ENCODE measurements around the gene PCBP3. TPM values are rescaled to one million over a fixed set of nuclear protein-coding genes. Genes with fewer than 3 reads are reported as not detected.
A peak's percentile ranks its signal among the peaks of the same experiment; 100 is the strongest.

PCBP3 gene
- total and polyA plus RNA-seq, 3 experiments from 2014 or later = 0.31 to 0.38 (median 0.35) TPM

DNA sequence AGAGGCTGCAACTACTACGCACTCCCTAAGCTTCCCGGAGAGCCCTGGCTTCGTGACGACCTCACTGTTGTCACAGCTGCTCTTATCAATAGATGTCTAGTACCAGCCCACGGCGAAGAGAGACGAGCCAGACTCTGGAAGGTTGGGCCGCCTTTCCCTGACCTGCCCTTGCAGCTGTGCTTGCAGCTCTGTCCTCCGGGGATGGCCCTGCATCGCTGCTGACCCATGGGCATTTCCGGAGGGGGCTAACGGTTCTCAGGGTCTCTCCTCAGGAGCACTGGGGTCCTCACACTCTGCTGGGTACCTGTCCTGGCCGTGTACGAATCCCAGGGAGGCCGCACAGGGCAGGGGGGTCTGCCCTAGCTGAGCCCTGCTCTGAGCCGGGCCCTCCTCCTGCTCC is 244.3 kb downstream of the PCBP3 start:
- POLR2A ChIA-PET = no interaction called here
- Mint-ChIP-seq H3K36me3 (peaks cover 0 to 4% (median 2%) of the 10 kb centered on the region in 3 donors), H3K9me3 (peaks cover 5 to 17% (median 6%) of the 10 kb centered on the region in 5 donors), H3K27me3 (peaks cover 2 to 6% of the 10 kb centered on the region in 2 donors), H3K4me1 (peaks cover 48 to 83% (median 60%) of the 10 kb centered on the region in 3 donors), H3K4me3 (no peak overlapping the region), H3K27ac (peak overlapping the region in 3 of 8 donors; percentile 6 to 26 (median 20))
- H3K4me1 ChIP-seq (ENCODE audit: insufficient read depth, low read length) = peaks cover 79% of the 10 kb centered on the region
- no peaks in the 10 kb centered on the region for H3K36me3 ChIP-seq (ENCODE audit: insufficient read depth, low read length)
- DNase-seq = peak in 1 of 5 donors; percentile 37
- no peak overlapping the region for H3K27ac ChIP-seq (ENCODE audit: low read depth, low read length)
- CTCF ChIA-PET = interaction anchor here (0.6 kb wide), 1 partner anchor 435 kb away, joined by 3 read pairs; no protein-coding TSS in a partner anchor
- no peak overlapping the region for H3K4me3 ChIP-seq (ENCODE audit: low read length)
- H3K27me3 ChIP-seq (ENCODE audit: insufficient read depth, low read length, poor library complexity, severe bottlenecking) = no peaks in the 10 kb centered on the region
- H3K9me3 ChIP-seq (ENCODE audit: low read length) = no peaks in the 10 kb centered on the region

DNA sequence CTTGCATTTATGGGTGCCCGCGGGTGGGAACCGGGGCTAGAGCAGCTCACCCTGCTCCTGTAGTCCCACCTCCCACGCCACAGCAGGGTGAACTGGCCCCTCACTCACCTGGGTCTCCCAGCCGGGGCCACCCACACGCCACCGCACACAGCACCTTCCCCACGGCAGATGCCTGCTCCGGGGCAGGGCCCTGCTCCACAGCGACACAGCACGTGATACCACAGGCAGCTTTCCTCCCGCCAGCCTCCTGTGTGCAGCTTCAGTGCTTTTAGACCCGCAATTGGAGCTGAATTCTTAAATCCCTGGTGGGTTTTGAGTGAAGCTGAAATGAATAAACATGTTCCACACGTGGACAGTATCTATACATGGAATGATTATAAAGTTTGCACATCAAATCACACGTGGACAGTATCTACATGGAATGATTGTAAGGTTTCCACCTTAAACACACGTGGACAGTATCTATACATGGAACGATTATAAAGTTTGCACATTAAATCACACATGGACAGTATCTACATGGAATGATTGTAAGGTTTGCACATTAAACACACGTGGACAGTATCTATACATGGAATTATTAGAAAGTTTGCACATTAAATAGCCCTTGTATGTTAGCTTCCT is 245.0 kb downstream of the PCBP3 start:
- Mint-ChIP-seq H3K36me3 (peaks cover 0 to 4% (median 2%) of the 10 kb centered on the region in 3 donors), H3K9me3 (peaks cover 5 to 17% (median 6%) of the 10 kb centered on the region in 5 donors), H3K27ac (peak overlapping the region in 1 of 8 donors; percentile 44), H3K27me3 (peaks cover 2 to 6% of the 10 kb centered on the region in 2 donors), H3K4me3 (peak overlapping the region in 1 of 7 donors; percentile 24), H3K4me1 (peaks cover 48 to 78% (median 60%) of the 10 kb centered on the region in 3 donors)
- Histone ChIP-seq H3K9me3 (ENCODE audit: low read length) (no peaks in the 10 kb centered on the region), H3K4me1 (ENCODE audit: insufficient read depth, low read length) (peaks cover 84% of the 10 kb centered on the region), H3K36me3 (ENCODE audit: insufficient read depth, low read length) (no peaks in the 10 kb centered on the region), H3K4me3 (ENCODE audit: low read length) (no peak overlapping the region), H3K27ac (ENCODE audit: low read depth, low read length) (no peak overlapping the region), H3K27me3 (ENCODE audit: insufficient read depth, low read length, poor library complexity, severe bottlenecking) (no peaks in the 10 kb centered on the region)
- peak in 2 of 5 donors; percentile 7 to 19 for DNase-seq
- CTCF ChIA-PET = interaction anchor here (1.8 kb wide), 1 partner anchor 34 kb away, joined by 5 read pairs; no protein-coding TSS in a partner anchor
- POLR2A ChIA-PET = no interaction called here

DNA sequence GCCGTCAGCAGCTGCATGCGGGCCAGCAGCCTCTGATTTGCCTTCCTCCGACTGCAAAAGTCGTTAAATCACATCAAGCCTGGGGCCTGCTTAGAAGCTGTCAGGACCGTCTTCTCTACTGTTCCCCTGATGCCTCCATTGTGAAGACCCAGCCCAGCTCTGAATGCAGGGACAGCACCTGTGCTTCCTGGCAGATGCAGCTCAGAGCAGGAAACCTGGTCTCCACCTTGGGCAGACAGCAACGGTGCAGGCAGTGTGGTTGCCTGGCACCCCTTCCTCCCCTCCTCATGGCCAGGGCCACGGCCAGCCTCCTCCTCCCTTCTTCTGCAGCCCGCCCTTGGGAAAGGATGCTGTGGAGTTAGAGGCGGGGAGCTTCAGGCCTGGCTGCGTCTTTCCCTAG is 245.7 kb downstream of the PCBP3 start:
- peaks cover 80% of the 10 kb centered on the region for H3K4me1 ChIP-seq (ENCODE audit: insufficient read depth, low read length)
- peaks cover 48 to 78% (median 60%) of the 10 kb centered on the region in 3 donors for H3K4me1 Mint-ChIP-seq

DNA sequence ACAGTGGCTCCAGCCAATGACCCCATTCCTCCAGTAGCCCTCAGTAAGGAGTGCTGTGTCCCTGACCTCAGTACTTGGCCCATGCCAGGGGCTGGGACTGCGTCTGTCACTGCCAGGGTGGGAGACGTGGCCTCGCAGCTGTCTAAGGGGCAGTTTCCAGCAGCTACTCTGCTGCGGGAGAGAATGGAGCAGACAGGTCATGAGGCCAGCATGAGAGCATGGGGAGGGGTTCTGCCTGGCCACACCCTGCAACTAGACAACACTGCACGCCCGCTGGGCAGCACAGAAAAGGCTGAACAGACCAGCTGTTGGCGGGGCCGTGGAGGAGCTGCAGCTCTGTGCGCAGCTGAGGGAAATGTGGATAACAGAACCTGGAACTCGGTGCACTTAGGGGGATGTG is 246.4 kb downstream of the PCBP3 start:
- H3K9me3 Mint-ChIP-seq = peaks cover 5 to 13% (median 6%) of the 10 kb centered on the region in 5 donors
- peaks cover 73% of the 10 kb centered on the region for H3K4me1 ChIP-seq (ENCODE audit: insufficient read depth, low read length)

More for the DNA sequence above, 245.7 kb downstream of the PCBP3 start:
- CTCF ChIA-PET = interaction anchor here (1.8 kb wide), 1 partner anchor 33 kb away, joined by 5 read pairs; no protein-coding TSS in a partner anchor
- Mint-ChIP-seq H3K4me3 (no peak overlapping the region), H3K27ac (no peak overlapping the region), H3K9me3 (peaks cover 5 to 17% (median 6%) of the 10 kb centered on the region in 5 donors), H3K36me3 (peaks cover 0 to 4% (median 2%) of the 10 kb centered on the region in 3 donors), H3K27me3 (peaks cover 2 to 6% of the 10 kb centered on the region in 2 donors)
- Histone ChIP-seq H3K27ac (ENCODE audit: low read depth, low read length) (no peak overlapping the region), H3K9me3 (ENCODE audit: low read length) (no peaks in the 10 kb centered on the region), H3K27me3 (ENCODE audit: insufficient read depth, low read length, poor library complexity, severe bottlenecking) (no peaks in the 10 kb centered on the region), H3K36me3 (ENCODE audit: insufficient read depth, low read length) (no peaks in the 10 kb centered on the region), H3K4me3 (ENCODE audit: low read length) (no peak overlapping the region)
- POLR2A ChIA-PET = no interaction called here
- DNase-seq = peak in 1 of 5 donors; percentile 15

DNA sequence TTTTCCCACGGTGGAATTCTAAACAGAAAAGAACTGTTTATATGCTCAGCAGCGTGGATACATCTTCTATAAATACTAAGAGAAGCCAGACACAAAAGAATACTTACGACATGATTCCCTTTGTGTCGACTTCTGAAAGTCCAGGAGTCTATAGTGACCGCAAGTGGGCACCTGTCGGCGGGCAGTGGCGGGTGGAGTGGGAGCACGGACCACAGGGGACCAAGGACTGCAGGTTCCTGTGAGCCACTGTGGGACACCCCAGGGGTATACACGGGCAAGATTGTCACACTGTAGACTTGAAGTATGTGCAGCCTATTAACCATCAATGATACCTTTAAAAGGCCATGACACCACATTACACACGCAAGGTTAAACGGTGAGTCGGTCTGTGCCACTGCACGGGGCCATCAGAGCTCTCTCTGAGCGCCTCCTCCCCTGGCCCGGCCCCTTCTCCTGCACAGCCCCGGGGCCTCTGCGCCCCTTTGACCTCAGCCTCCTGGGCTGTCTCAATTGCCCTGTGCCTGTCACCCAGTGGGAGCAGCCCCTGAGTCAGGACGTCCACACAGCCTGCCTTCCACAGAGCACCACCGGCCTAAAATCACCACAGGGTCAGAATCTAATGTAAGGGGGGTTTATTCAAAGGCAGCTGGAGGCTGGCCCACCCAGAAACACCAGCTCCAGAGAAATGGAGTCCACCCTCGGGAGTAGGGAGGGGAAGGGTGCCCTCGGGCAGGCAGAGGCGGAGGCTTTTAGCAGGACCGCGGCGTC is 248.0 kb downstream of the PCBP3 start:
- H3K4me1 Mint-ChIP-seq = peaks cover 30 to 57% (median 41%) of the 10 kb centered on the region in 3 donors
- peak overlapping the region in 2 of 8 donors; percentile 3 to 86 for H3K27ac Mint-ChIP-seq
- H3K9me3 Mint-ChIP-seq = peaks cover 0 to 3% (median 0%) of the 10 kb centered on the region in 5 donors
- H3K4me3 Mint-ChIP-seq = peak overlapping the region in 5 of 7 donors; percentile 41 to 69 (median 67)
- H3K27me3 ChIP-seq (ENCODE audit: insufficient read depth, low read length, poor library complexity, severe bottlenecking) = no peaks in the 10 kb centered on the region
- H3K4me1 ChIP-seq (ENCODE audit: insufficient read depth, low read length) = peaks cover 59% of the 10 kb centered on the region
- peaks cover 0 to 8% of the 10 kb centered on the region in 2 donors for H3K27me3 Mint-ChIP-seq
- CTCF ChIA-PET = no interaction called here
- POLR2A ChIA-PET = no interaction called here
- no peak overlapping the region for H3K27ac ChIP-seq (ENCODE audit: low read depth, low read length)
- no peaks in the 10 kb centered on the region for H3K36me3 Mint-ChIP-seq
- H3K9me3 ChIP-seq (ENCODE audit: low read length) = no peaks in the 10 kb centered on the region
- H3K36me3 ChIP-seq (ENCODE audit: insufficient read depth, low read length) = no peaks in the 10 kb centered on the region
- peak overlapping the region; percentile 21 for H3K4me3 ChIP-seq (ENCODE audit: low read length)
- DNase-seq = peak in 1 of 5 donors; percentile 36

More for the DNA sequence above, 246.4 kb downstream of the PCBP3 start:
- H3K9me3 ChIP-seq (ENCODE audit: low read length) = no peaks in the 10 kb centered on the region
- H3K27me3 Mint-ChIP-seq = peaks cover 2 to 8% of the 10 kb centered on the region in 2 donors
- DNase-seq = peak in 1 of 5 donors; percentile 23
- CTCF ChIA-PET = interaction anchor here (1.8 kb wide), 1 partner anchor 33 kb away, joined by 5 read pairs; no protein-coding TSS in a partner anchor
- H3K27ac ChIP-seq (ENCODE audit: low read depth, low read length) = no peak overlapping the region
- no peak overlapping the region for H3K4me3 ChIP-seq (ENCODE audit: low read length)
- H3K27ac Mint-ChIP-seq = no peak overlapping the region
- peaks cover 45 to 73% (median 57%) of the 10 kb centered on the region in 3 donors for H3K4me1 Mint-ChIP-seq
- H3K36me3 Mint-ChIP-seq = peaks cover 0 to 4% (median 2%) of the 10 kb centered on the region in 3 donors
- no peak overlapping the region for H3K4me3 Mint-ChIP-seq
- H3K27me3 ChIP-seq (ENCODE audit: insufficient read depth, low read length, poor library complexity, severe bottlenecking) = no peaks in the 10 kb centered on the region
- POLR2A ChIA-PET = no interaction called here
- no peaks in the 10 kb centered on the region for H3K36me3 ChIP-seq (ENCODE audit: insufficient read depth, low read length)

DNA sequence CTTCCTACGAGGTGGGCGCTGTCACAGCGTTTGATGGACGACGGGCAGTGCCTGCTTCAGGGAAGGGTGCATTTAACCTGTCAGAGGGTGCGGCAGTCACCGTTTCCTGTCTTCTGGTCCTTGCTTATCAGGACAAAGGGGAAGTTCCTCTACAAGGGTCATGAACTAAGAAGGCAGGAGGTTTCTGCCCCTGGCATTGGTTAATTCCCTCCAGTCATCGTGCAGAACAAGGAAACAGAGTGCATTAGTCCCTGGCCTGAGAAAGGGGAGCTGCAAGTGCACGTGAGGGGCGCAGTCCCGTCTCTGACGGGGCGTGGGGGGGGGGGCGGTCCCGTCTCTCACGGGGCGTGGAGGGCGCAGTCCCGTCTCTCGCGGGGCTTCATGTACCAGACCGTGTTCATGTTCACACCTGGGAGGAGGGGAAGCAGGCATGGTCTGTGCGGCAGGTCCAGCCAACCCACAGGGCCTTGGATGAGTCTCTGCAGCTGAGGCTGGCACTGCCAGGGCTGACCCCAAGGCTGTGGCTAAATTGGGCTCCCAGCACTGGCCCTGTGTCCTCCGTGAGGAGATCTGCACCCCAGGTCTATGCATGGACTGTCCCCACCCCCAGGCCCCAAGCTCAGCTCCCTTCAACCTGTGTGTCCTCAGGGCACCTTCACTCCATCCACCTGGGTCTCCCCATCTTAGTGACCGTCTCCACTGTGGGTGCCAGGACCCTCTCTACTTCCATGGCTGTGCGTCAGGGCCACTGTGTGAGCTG is 248.8 kb downstream of the PCBP3 start:
- ChIA-PET POLR2A (no interaction called here), CTCF (no interaction called here)
- peaks cover 52% of the 10 kb centered on the region for H3K4me1 ChIP-seq (ENCODE audit: insufficient read depth, low read length)
- peak overlapping the region; percentile 21 for H3K4me3 ChIP-seq (ENCODE audit: low read length)
- peaks cover 23 to 49% (median 33%) of the 10 kb centered on the region in 3 donors for H3K4me1 Mint-ChIP-seq
- H3K4me3 Mint-ChIP-seq = peak overlapping the region in 6 of 7 donors; percentile 41 to 69 (median 56)
- DNase-seq = peak in 3 of 5 donors; percentile 25 to 39 (median 33)
- H3K27ac ChIP-seq (ENCODE audit: low read depth, low read length) = no peak overlapping the region
- peaks cover 0 to 8% of the 10 kb centered on the region in 2 donors for H3K27me3 Mint-ChIP-seq
- no peaks in the 10 kb centered on the region for H3K36me3 ChIP-seq (ENCODE audit: insufficient read depth, low read length)
- peak overlapping the region in 2 of 8 donors; percentile 3 to 38 for H3K27ac Mint-ChIP-seq
- no peaks in the 10 kb centered on the region for H3K9me3 Mint-ChIP-seq
- no peaks in the 10 kb centered on the region for H3K27me3 ChIP-seq (ENCODE audit: insufficient read depth, low read length, poor library complexity, severe bottlenecking)
- H3K36me3 Mint-ChIP-seq = no peaks in the 10 kb centered on the region
- H3K9me3 ChIP-seq (ENCODE audit: low read length) = no peaks in the 10 kb centered on the region

DNA sequence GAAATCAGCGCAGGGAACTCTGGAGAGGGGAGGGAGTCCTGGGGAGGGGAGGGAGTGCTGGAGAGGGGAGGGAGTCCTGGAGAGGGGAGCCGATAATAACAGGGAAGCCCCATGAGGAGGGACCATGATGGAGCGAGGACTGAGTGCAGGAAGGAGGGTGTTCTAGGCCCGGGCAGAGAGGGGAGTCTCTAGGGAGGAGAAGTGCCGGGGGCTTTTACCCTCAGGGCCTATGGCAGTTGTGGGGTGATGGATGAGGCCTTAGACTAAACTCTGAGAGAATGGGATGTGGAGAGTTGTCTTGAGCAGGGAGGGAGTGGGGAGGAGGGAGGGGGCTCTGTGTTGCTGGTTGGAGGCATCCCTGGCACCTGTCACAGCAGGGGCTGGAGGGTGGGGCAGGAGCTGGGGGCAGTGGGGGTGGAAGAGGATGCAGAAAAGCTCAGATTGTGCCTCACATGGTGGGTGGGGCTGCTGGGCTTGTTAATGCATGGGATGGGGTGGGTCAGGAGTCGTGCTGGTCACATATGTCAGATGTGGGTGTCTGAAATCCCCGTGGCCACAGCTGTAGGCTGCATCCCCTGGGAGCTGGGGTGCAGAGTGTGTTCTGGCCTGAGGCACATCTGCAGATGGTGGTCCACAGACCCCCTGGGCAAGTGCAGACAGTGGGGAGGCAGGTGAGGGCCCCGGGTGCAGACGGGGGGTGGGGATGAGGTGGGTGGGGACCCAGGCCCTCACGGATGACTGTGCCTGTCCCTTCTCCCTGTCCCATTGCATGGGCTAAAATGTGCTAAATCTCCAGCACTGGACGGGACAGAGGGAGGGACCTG is 249.6 kb downstream of the PCBP3 start:
- Histone ChIP-seq H3K9me3 (ENCODE audit: low read length) (no peaks in the 10 kb centered on the region), H3K27me3 (ENCODE audit: insufficient read depth, low read length, poor library complexity, severe bottlenecking) (no peaks in the 10 kb centered on the region), H3K4me1 (ENCODE audit: insufficient read depth, low read length) (peaks cover 44% of the 10 kb centered on the region), H3K4me3 (ENCODE audit: low read length) (no peak overlapping the region), H3K36me3 (ENCODE audit: insufficient read depth, low read length) (no peaks in the 10 kb centered on the region), H3K27ac (ENCODE audit: low read depth, low read length) (no peak overlapping the region)
- Mint-ChIP-seq H3K27ac (peak overlapping the region in 1 of 8 donors; percentile 48), H3K36me3 (no peaks in the 10 kb centered on the region), H3K27me3 (peaks cover 0 to 8% of the 10 kb centered on the region in 2 donors), H3K9me3 (no peaks in the 10 kb centered on the region), H3K4me3 (peak overlapping the region in 2 of 7 donors; percentile 9 to 29), H3K4me1 (peaks cover 23 to 42% (median 28%) of the 10 kb centered on the region in 3 donors)
- POLR2A ChIA-PET = no interaction called here
- DNase-seq = peak in 1 of 5 donors; percentile 33
- CTCF ChIA-PET = no interaction called here
